Right lobe of liver (tissue), 4 donors: ENCODE results near the gene MEIS2.

Source experiments
- CTCF ChIP-seq, 4 donors: fragments of 200-600 bp in 3 of 4; fragments of 450-650 bp in 1 of 4; IDR thresholded peaks; one replicate each; pipeline versions ENCODE4 v1.5.1 to v1.8.0; 2016 to 2022; ENCODE audit warnings: antibody characterized with exemption in 4 of 4, mild to moderate bottlenecking in 2 of 4
- POLR2A ChIP-seq: fragments of 450-650 bp; IDR thresholded peaks from one replicate; pipeline ENCODE4 v1.6.1; 2017; ENCODE audit warnings: antibody characterized with exemption, mild to moderate bottlenecking
- donor health status: DM: no; HTN: no; CAD: no.
- donor health status: DM: no; HTN: no; CAD: no.
- donor health status: DM: no; HTN: yes; CAD: no.

- no peak for TF ChIP-seq CTCF (IDR thresholded peaks at IDR 0.05)
- no peak for TF ChIP-seq POLR2A
These were observed 42.5 kb downstream of the MEIS2 start for GRCh38 chr15:37057831-37058230.
